Measurements from ENCODE around the gene ID2. TPM values are rescaled to one million over a fixed set of nuclear protein-coding genes. Genes with fewer than 3 reads are reported as not detected.

The ID2 gene
- total and polyA plus RNA-seq, 2 of the 13 experiments (the other 11 are each of a cell fraction or from before 2014, with no cell fraction given): 214 to 719 TPM

DNA sequence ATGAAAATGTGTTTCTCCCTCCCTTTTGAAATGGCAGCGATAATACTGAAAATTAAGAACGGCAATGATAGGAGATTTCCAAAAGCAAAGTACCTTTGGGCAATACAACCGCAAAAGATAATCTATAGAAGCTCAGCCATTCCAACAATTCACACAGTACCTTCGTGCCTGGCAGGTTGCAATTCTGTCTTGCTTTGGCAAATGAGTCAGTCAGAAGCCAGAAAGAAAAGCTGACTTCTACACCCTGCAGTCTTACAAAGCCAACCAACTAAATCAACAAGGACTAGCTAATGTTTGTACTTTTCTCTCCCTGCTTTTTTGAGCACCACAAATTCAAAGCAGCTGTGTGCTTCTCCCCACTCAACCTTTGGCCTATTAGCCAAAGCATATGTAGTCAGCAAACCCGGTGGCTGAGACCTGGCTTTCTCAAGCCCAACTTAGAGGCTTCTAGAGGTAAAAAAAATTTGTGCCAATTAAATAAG, 25.7 kb upstream of the ID2 start (continued):
- TF ChIP-seq TAF1 (CRISPR knock-in tag; IDR thresholded peaks at IDR 0.05): no peak
- no peak for TF ChIP-seq SYNCRIP (IDR thresholded peaks at IDR 0.05; ENCODE audit: insufficient read depth, low read depth, low read length)
- TF ChIP-seq MEF2D (CRISPR knock-in tag; IDR thresholded peaks at IDR 0.05): peak; percentile 83
- TF ChIP-seq BATF2 (CRISPR knock-in tag; IDR thresholded peaks at IDR 0.05): no peak
- peak; percentile 68 for TF ChIP-seq TBX2 (CRISPR knock-in tag; IDR thresholded peaks at IDR 0.05; ENCODE audit: borderline replicate concordance)
- peak; percentile 36; the same call in 1 of the 2 replicates for TF ChIP-seq ARID4A (CRISPR knock-in tag; IDR thresholded peaks at IDR 0.05; ENCODE audit: borderline replicate concordance)
- TF ChIP-seq ZSCAN22 (CRISPR knock-in tag; IDR thresholded peaks at IDR 0.05): no peak
- TF ChIP-seq ZNF781 (CRISPR knock-in tag; IDR thresholded peaks at IDR 0.05; ENCODE audit: borderline replicate concordance, not compliant biosample characterization): no peak
- TF ChIP-seq, protein P1, sequence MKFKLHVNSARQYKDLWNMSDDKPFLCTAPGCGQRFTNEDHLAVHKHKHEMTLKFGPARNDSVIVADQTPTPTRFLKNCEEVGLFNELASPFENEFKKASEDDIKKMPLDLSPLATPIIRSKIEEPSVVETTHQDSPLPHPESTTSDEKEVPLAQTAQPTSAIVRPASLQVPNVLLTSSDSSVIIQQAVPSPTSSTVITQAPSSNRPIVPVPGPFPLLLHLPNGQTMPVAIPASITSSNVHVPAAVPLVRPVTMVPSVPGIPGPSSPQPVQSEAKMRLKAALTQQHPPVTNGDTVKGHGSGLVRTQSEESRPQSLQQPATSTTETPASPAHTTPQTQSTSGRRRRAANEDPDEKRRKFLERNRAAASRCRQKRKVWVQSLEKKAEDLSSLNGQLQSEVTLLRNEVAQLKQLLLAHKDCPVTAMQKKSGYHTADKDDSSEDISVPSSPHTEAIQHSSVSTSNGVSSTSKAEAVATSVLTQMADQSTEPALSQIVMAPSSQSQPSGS (CRISPR knock-in tag; IDR thresholded peaks at IDR 0.05): peak; percentile 51; the same call in 1 of the 2 replicates
- no peak for TF ChIP-seq ZNF142 (CRISPR knock-in tag; IDR thresholded peaks at IDR 0.05)
- TF ChIP-seq TOPORS (CRISPR knock-in tag; IDR thresholded peaks at IDR 0.05): no peak
- TF ChIP-seq PITX1 (CRISPR knock-in tag; IDR thresholded peaks at IDR 0.05): peak; percentile 80; the same call in 1 of the 2 replicates
- TF ChIP-seq SMC3 (IDR thresholded peaks at IDR 0.05; ENCODE audit: low read length): peak; percentile 52; the same call in 1 of the 2 replicates
- no peak for TF ChIP-seq ZSCAN30 (CRISPR knock-in tag; IDR thresholded peaks at IDR 0.05)
- TF ChIP-seq NKX3-1 (CRISPR knock-in tag; IDR thresholded peaks at IDR 0.05): no peak
- TF ChIP-seq BRF2 (CRISPR knock-in tag; IDR thresholded peaks at IDR 0.05): peak; percentile 40; the same call in 1 of the 2 replicates
- no peak; the same call in 1 of the 2 replicates for TF ChIP-seq GATAD1 (CRISPR knock-in tag; IDR thresholded peaks at IDR 0.05)

Measured in HepG2 (cell line).